HG02798 (cell line): ENCODE measurements around the gene CBLL1.

Source experiments
- ATAC-seq: cut with Tn5 transposase; IDR thresholded peaks from one replicate; pipeline ENCODE4 v1.9.1; 2021; ENCODE audit warnings: mild to moderate bottlenecking; ENCODE audit not compliant: unreplicated experiment, poor library complexity

The CBLL1 gene

DNA sequence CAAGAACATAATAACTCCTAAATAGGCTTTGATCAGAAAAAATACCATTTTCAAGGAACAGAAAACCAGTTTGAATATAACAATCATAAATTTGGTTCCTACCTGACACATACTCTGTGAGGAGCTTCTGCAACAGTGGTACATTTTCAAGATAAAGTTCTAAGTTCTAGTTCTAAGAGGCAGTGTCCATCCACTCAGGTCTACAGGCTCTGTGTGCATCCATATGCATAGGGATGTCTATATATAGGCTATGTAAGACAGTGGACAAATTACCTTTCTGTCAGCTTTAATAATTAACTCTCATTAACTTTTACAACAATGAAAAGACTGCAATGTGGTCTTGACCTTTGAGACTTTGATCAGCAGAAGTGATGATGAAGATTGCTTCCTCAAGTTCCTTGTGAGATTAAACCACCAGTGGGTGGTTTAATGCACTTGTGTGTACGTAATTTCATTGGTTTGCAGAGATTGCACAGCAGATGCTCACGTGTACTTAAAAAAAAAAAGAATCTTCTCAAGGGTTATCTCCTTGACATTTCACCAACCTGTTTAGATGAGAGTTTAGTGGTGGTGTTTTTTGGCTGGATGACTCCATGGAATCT, 59.2 kb downstream of the CBLL1 start, which contains the start of gene SLC26A3:
TSS of gene SLC26A3 (minus strand) at position 215 of the 602 bp plus-strand sequence. CDS start 8,714 bp downstream, outside the sequence.
- no peak for ATAC-seq

DNA sequence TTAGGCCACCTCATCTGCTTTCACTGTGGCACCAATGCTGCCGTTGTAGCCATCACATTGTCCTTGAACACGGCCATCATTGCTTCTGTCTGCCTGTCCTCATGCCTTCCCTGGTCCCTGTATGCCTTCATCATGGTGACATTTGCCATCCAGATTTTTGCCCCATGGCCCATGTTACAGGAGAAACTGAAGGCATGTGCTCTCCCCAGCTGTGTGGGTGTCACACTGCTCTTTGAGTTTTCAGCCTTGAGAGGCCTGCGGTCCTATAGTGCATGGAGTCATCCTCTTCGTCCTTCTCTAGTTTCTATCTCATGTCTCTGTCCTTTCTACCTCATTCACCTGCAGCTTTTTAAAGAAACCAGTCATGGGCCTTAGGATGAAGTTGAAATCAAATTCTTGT, 65.2 kb downstream of the CBLL1 start:
- no peak for ATAC-seq

DNA sequence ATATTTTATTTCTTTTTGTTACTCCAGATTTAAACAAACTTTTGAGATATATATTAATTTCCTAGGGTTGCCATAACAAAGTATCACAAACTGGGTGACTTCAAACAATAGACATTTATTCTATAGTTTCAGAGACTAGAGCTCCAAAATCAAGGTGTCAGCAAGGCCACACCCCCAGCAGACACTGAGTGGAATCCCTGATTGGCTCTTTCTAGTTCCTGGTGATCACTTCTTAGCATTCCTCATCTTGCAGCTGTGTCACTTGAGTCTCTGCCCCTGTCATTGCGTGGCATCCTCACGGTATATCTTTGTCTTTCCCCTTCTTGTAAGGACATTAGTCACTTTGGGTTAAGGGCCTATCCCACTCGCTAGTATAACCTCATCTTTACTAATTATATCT, 66.7 kb downstream of the CBLL1 start:
- ATAC-seq = no peak
